LHCN-M2 (cell line): Measurements from ENCODE around the gene NEU1. TPM values are rescaled to one million over a fixed set of nuclear protein-coding genes. Genes with fewer than 3 reads are reported as not detected.
A peak's percentile ranks its signal among the peaks of the same experiment; 100 is the strongest.
"Not testable (repeated sequence)": the region's sequence is repeated elsewhere in the genome, so short reads cannot be mapped to it uniquely, and the experiment has no call there.

Experiments
- DNase-seq: peaks from one replicate; pipeline ENCODE4 v3.0.0-alpha.2; 2012; ENCODE audit warnings: low read depth
- total RNA-seq: library from RNA; depleted of rRNA; stranded (reverse); fragments of >200 nt; gene quantifications from 2 replicates; pipeline ENCODE4 v1.2.3, GENCODE V29; 2014

Gene NEU1
- total RNA-seq, 1 experiment from 2014 or later: 57.2 TPM

GRCh38 chr6:31838968-31839367 is 23.7 kb downstream of the NEU1 start:
- DNase-seq: no peak

GRCh38 chr6:31838114-31838553 is 24.5 kb downstream of the NEU1 start:
- DNase-seq: not testable (repeated sequence)

GRCh38 chr6:31837369-31838113 is 25.1 kb downstream of the NEU1 start:
- DNase-seq: no peak

- peak; percentile 69 for DNase-seq
These were observed 25.9 kb downstream of the NEU1 start for GRCh38 chr6:31836474-31837368.

- DNase-seq: no peak
These were observed 26.6 kb downstream of the NEU1 start for GRCh38 chr6:31836047-31836473.

GRCh38 chr6:31834367-31835250 is 28.0 kb downstream of the NEU1 start:
- DNase-seq: peak; percentile 89

GRCh38 chr6:31831350-31832215 is 31.0 kb downstream of the NEU1 start:
- no peak for DNase-seq

GRCh38 chr6:31830886-31831335 is 31.7 kb downstream of the NEU1 start:
- no peak for DNase-seq

GRCh38 chr6:31829633-31830283 is 32.9 kb downstream of the NEU1 start:
- DNase-seq: peak; percentile 52

- DNase-seq: peak; percentile 100
These were observed 35.1 kb downstream of the NEU1 start, which contains the start of gene HSPA1B for GRCh38 chr6:31827286-31828079. HSPA1B (plus strand) TSS chr6:31827738; CDS start chr6:31827951, 213 bp downstream.

GRCh38 chr6:31826793-31827285 is 35.8 kb downstream of the NEU1 start:
- DNase-seq: no peak

- no peak for DNase-seq
These were observed 37.1 kb downstream of the NEU1 start for GRCh38 chr6:31825553-31825952.

GRCh38 chr6:31823592-31824196 is 38.9 kb downstream of the NEU1 start:
- DNase-seq: not testable (repeated sequence)

- DNase-seq: peak; percentile 79
These were observed 40.4 kb downstream of the NEU1 start for GRCh38 chr6:31822036-31822821.

- peak; percentile 64 for DNase-seq
These were observed 41.2 kb downstream of the NEU1 start for GRCh38 chr6:31821301-31822035.

- DNase-seq: not testable (repeated sequence)
These were observed 42.2 kb downstream of the NEU1 start for GRCh38 chr6:31820399-31820798.

- no peak for DNase-seq
These were observed 42.7 kb downstream of the NEU1 start for GRCh38 chr6:31819871-31820299.
